A549 (cell line): ENCODE measurements around the gene RPS21. TPM values are rescaled to one million over a fixed set of nuclear protein-coding genes. Genes with fewer than 3 reads are reported as not detected.

Experiments used
- ATAC-seq, 2 experiments: fragments of 200-7000 bp in 1 of 2; fragments of >200 bp in 1 of 2; cut with Nextera tagmentation in 1 of 2; cut with Tn5 transposase in 1 of 2; 3 replicates each; pipeline versions ENCODE4 v1.8.0 to v1.9.1; 2018 to 2020; ENCODE audit warnings: mild to moderate bottlenecking in 1 of 2, moderate library complexity in 1 of 2
- CTCF ChIA-PET: fragments of 300-600 bp; sonication (Branson Sonifier 250); formaldehyde crosslinking; extraction: SDS; loops from one replicate; lab custom pipeline; 2021; ENCODE audit warnings: antibody characterized with exemption, inconsistent platforms; lab: Yijun Ruan, JAX
- POLR2A ChIA-PET: fragments of 350-600 bp; formaldehyde crosslinking; extraction: SDS; loops from one replicate; lab custom pipeline; 2021; ENCODE audit warnings: antibody characterized with exemption, inconsistent platforms; lab: Yijun Ruan, JAX
- DNase-seq, 2 experiments: peaks; one replicate each; pipeline versions ENCODE4 v3.0.0 to v3.0.0-alpha.2; 2011 to 2016; ENCODE audit warnings: low read depth in 1 of 2, low spot score in 1 of 2
- FAIRE-seq: peaks from 2 replicates; lab custom pipeline; 2011; peaks lifted over from hg19 to GRCh38; lab: Jason Lieb, UNC
- H3K27ac ChIP-seq, 2 experiments: fragments of >200 bp; sonication (Bioruptor Twin); formaldehyde crosslinking; 3 replicates each; pipeline ENCODE4 v1.5.1; 2016 to 2017
- H3K4me1 ChIP-seq: fragments of >200 bp; sonication (Bioruptor Twin); formaldehyde crosslinking; 3 replicates; pipeline ENCODE4 v1.6.1; 2016
- H3K4me2 ChIP-seq: fragments of >200 bp; sonication (Bioruptor Twin); formaldehyde crosslinking; 3 replicates; pipeline ENCODE4 v1.6.1; 2016
- H3K4me3 ChIP-seq: fragments of >200 bp; sonication (Bioruptor Twin); formaldehyde crosslinking; 3 replicates; pipeline ENCODE4 v1.5.1; 2016
- H3K9me3 ChIP-seq: fragments of >200 bp; sonication (Bioruptor Twin); formaldehyde crosslinking; 3 replicates; pipeline ENCODE4 v1.6.1; 2016
- BHLHE40 ChIP-seq: IDR thresholded peaks from 2 replicates; pipeline ENCODE4 v1.6.1; 2012; ENCODE audit warnings: low read depth, low read length, inconsistent platforms
- CBX8 ChIP-seq: fragments of 200-600 bp; sonication (generic); IDR thresholded peaks from 2 replicates; pipeline ENCODE4 v1.6.1; 2016
- CEBPB ChIP-seq, 2 experiments: fragments of >200 bp in 1 of 2; sonication (Bioruptor Twin) in 1 of 2; formaldehyde crosslinking in 1 of 2; IDR thresholded peaks; 2 replicates each; pipeline ENCODE4 v1.6.1; 2012 to 2016
- EHF ChIP-seq: fragments of 250-450 bp; sonication (Bioruptor Pico); IDR thresholded peaks from 2 replicates; pipeline ENCODE4 v1.5.0; 2020; ENCODE audit warnings: mild to moderate bottlenecking
- EP300 ChIP-seq, 2 experiments: fragments of >200 bp; sonication (Bioruptor Twin); formaldehyde crosslinking; IDR thresholded peaks; 2 replicates in 1 of 2; 3 replicates in 1 of 2; pipeline ENCODE4 v1.6.1; 2016 to 2017
- GATA3 ChIP-seq: IDR thresholded peaks from 2 replicates; pipeline ENCODE4 v1.6.1; 2012; ENCODE audit warnings: borderline replicate concordance
- HEYL ChIP-seq: fragments of 250-450 bp; sonication (Bioruptor Pico); IDR thresholded peaks from 2 replicates; pipeline ENCODE4 v1.8.0; 2021; ENCODE audit warnings: mild to moderate bottlenecking, moderate library complexity
- KDM1A ChIP-seq: fragments of 200-600 bp; sonication (generic); IDR thresholded peaks from 2 replicates; pipeline ENCODE4 v1.6.1; 2016; ENCODE audit warnings: low read depth, mild to moderate bottlenecking
- MAFK ChIP-seq: fragments of 450-650 bp; IDR thresholded peaks from 2 replicates; pipeline ENCODE4 v1.6.1; 2014; ENCODE audit not compliant: partially characterized antibody
- MAZ ChIP-seq: fragments of 150-350 bp; IDR thresholded peaks from 2 replicates; pipeline ENCODE4 v1.6.1; 2014; ENCODE audit warnings: antibody characterized with exemption, low read depth, low read length, borderline replicate concordance
- NPAS2 ChIP-seq: fragments of 250-450 bp; sonication (Bioruptor Pico); IDR thresholded peaks from 2 replicates; pipeline ENCODE4 v1.8.0; 2022; ENCODE audit warnings: mild to moderate bottlenecking, moderate library complexity, borderline replicate concordance
- POLR2A ChIP-seq: IDR thresholded peaks from 2 replicates; pipeline ENCODE4 v1.6.1; 2012; ENCODE audit warnings: mild to moderate bottlenecking, low read length
- RCOR1 ChIP-seq: fragments of 150-350 bp; IDR thresholded peaks from 2 replicates; pipeline ENCODE4 v1.6.1; 2014; ENCODE audit warnings: antibody characterized with exemption, low read length, low read depth
- TP53 ChIP-seq: fragments of 250-450 bp; sonication (Bioruptor Pico); IDR thresholded peaks from 2 replicates; pipeline ENCODE4 v1.5.0; 2021; ENCODE audit warnings: mild to moderate bottlenecking, moderate library complexity
- ZSCAN20 ChIP-seq: fragments of 250-450 bp; sonication (Bioruptor Pico); IDR thresholded peaks from 2 replicates; pipeline ENCODE4 v1.8.0; 2022; ENCODE audit warnings: mild to moderate bottlenecking, moderate library complexity
- WGBS: methylation state at CpG from one replicate; pipeline ENCODE4 v1.1.6; 2017; ENCODE audit errors: missing lambda C conversion rate; 5-methylcytosine and 5-hydroxymethylcytosine counted together
- polyA plus RNA-seq, 4 experiments: library from polyadenylated mRNA; depleted of rRNA in 3 of 4; stranded (reverse); fragments of >200 nt; fragmentation: RNase III in 1 of 4; extraction: RNeasy Plus Mini Kit Qiagen cat#74134 plus additional on column Dnase treatment in 1 of 4; gene quantifications; 2 replicates in 3 of 4; 3 replicates in 1 of 4; pipeline ENCODE4 v1.2.3, GENCODE V29; 2011 to 2017
- TF ChIP-seq, protein P1 (sequence below): IDR thresholded peaks from 2 replicates; pipeline ENCODE4 v1.6.1; 2012
- TF ChIP-seq, protein P2 (sequence below): fragments of 250-450 bp; sonication (Bioruptor Pico); IDR thresholded peaks from 2 replicates; pipeline ENCODE4 v1.5.0; 2021; ENCODE audit warnings: mild to moderate bottlenecking, moderate library complexity, borderline replicate concordance
- TF ChIP-seq, protein P3 (sequence below): fragments of >200 bp; sonication (Bioruptor Twin); formaldehyde crosslinking; IDR thresholded peaks from 2 replicates; pipeline ENCODE4 v1.6.1; 2016
- TF ChIP-seq, protein P4 (sequence below): fragments of >200 bp; sonication (Bioruptor Twin); formaldehyde crosslinking; IDR thresholded peaks from 3 replicates; pipeline ENCODE4 v1.5.1; 2016
- TF ChIP-seq, protein P5 (sequence below): fragments of >200 bp; sonication (Bioruptor Twin); formaldehyde crosslinking; IDR thresholded peaks from 3 replicates; pipeline ENCODE4 v1.6.1; 2016

RPS21 gene
- polyA plus RNA-seq, 2 of the 4 experiments (the other 2 are of a cell fraction): 2,862 to 4,026 TPM

DNA sequence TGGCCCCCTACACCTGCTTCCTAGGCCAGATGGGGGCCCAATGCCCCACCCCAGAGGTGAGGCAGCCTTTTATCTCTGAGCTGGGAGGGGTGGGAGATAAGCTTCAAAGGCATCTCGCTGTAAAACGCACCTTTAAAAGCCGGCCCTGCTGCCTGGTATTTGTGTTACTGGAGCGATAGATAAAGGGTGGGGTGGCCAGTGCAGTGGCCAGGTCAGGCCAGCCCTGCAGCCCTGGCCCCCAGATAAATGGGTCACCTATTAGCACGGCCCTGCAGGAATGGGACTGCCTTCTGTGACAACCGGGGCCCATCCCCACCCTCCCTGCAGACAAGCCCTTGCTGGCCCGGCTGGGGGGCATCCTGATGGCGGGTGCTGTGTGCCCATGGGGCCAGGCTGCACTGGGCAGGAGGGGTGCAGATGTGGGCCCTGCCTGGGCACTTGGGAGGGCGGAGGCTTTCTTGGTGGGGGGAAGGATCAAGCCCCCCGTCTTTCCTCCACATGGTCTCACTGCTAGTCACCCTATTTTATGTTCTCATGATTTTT lies 43.5 kb downstream of the RPS21 start:
- Histone ChIP-seq H3K4me1 (no peaks in the 10 kb centered on the region), H3K4me3 (no peak overlapping the region), H3K9me3 (no peaks in the 10 kb centered on the region), H3K27ac (no peak overlapping the region), H3K4me2 (no peak overlapping the region)
- ATAC-seq (no peak), FAIRE-seq (no peak), DNase-seq (no peak)
- TF ChIP-seq MAZ: no peak
- TF ChIP-seq, protein P1, sequence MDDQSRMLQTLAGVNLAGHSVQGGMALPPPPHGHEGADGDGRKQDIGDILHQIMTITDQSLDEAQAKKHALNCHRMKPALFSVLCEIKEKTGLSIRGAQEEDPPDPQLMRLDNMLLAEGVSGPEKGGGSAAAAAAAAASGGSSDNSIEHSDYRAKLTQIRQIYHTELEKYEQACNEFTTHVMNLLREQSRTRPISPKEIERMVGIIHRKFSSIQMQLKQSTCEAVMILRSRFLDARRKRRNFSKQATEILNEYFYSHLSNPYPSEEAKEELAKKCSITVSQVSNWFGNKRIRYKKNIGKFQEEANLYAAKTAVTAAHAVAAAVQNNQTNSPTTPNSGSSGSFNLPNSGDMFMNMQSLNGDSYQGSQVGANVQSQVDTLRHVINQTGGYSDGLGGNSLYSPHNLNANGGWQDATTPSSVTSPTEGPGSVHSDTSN: no peak
- no peak for TF ChIP-seq EP300 (IDR thresholded peaks at IDR 0.05)
- whole genome bisulfite sequencing: 51% methylated on average over 6 of the region's 10 CpGs
- ChIA-PET CTCF (interaction anchor here (1.3 to 3.0 kb wide), 2 partner anchors 19 to 20 kb away, joined by 4 to 14 read pairs; no protein-coding TSS in a partner anchor), POLR2A (no interaction called here)

DNA sequence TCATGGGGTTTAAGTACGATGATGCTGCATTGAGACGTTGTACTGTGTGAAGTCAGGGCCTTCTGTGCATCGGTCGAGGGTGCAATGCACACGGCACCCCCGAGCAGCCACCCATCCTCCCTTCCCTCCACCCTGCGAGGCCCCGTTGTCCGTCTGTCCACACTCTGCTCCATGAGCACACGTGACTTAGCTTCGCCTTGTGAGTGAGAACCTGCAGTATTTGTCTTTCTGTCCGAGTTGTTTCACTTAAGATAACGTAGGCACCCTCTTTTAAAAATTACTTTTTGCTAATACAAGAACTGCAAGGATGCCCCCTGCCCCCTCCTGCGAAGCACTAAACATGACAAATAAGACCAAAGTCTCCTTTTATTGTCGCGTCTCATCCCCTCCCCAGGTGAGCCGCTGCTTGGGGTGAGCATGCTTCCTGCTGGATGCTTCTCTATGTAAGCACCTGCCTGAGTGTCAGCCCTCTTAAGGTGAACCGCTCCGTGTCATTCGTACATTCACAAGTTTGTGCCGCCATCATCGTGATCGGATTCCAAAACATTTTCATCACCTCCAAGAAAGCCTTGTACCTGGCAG lies 44.1 kb downstream of the RPS21 start:
- TF ChIP-seq TP53 (no peak), MAFK (no peak), NPAS2 (no peak), EHF (CRISPR knock-in tag) (no peak), MAZ (no peak), RCOR1 (no peak), HEYL (no peak), ZSCAN20 (CRISPR knock-in tag) (no peak), CEBPB (IDR thresholded peaks at IDR 0.05) (no peak), BHLHE40 (no peak), POLR2A (no peak), CBX8 (no peak), KDM1A (no peak), GATA3 (no peak)
- TF ChIP-seq, protein P2, sequence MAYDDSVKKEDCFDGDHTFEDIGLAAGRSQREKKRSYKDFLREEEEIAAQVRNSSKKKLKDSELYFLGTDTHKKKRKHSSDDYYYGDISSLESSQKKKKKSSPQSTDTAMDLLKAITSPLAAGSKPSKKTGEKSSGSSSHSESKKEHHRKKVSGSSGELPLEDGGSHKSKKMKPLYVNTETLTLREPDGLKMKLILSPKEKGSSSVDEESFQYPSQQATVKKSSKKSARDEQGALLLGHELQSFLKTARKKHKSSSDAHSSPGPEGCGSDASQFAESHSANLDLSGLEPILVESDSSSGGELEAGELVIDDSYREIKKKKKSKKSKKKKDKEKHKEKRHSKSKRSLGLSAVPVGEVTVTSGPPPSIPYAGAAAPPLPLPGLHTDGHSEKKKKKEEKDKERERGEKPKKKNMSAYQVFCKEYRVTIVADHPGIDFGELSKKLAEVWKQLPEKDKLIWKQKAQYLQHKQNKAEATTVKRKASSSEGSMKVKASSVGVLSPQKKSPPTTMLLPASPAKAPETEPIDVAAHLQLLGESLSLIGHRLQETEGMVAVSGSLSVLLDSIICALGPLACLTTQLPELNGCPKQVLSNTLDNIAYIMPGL (CRISPR knock-in tag): no peak
- TF ChIP-seq, protein P3, sequence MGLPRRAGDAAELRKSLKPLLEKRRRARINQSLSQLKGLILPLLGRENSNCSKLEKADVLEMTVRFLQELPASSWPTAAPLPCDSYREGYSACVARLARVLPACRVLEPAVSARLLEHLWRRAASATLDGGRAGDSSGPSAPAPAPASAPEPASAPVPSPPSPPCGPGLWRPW: no peak
- TF ChIP-seq, protein P4, sequence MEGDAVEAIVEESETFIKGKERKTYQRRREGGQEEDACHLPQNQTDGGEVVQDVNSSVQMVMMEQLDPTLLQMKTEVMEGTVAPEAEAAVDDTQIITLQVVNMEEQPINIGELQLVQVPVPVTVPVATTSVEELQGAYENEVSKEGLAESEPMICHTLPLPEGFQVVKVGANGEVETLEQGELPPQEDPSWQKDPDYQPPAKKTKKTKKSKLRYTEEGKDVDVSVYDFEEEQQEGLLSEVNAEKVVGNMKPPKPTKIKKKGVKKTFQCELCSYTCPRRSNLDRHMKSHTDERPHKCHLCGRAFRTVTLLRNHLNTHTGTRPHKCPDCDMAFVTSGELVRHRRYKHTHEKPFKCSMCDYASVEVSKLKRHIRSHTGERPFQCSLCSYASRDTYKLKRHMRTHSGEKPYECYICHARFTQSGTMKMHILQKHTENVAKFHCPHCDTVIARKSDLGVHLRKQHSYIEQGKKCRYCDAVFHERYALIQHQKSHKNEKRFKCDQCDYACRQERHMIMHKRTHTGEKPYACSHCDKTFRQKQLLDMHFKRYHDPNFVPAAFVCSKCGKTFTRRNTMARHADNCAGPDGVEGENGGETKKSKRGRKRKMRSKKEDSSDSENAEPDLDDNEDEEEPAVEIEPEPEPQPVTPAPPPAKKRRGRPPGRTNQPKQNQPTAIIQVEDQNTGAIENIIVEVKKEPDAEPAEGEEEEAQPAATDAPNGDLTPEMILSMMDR: no peak
- TF ChIP-seq, protein P5, sequence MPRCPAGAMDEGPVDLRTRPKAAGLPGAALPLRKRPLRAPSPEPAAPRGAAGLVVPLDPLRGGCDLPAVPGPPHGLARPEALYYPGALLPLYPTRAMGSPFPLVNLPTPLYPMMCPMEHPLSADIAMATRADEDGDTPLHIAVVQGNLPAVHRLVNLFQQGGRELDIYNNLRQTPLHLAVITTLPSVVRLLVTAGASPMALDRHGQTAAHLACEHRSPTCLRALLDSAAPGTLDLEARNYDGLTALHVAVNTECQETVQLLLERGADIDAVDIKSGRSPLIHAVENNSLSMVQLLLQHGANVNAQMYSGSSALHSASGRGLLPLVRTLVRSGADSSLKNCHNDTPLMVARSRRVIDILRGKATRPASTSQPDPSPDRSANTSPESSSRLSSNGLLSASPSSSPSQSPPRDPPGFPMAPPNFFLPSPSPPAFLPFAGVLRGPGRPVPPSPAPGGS: no peak
- TF ChIP-seq, protein P1: no peak
- no peak for DNase-seq
- no peak for ATAC-seq
- CTCF ChIA-PET: interaction anchor here (1.3 to 3.0 kb wide), 2 partner anchors 19 to 20 kb away, joined by 4 to 14 read pairs; no protein-coding TSS in a partner anchor
- H3K9me3 ChIP-seq: no peaks in the 10 kb centered on the region; the same call in 2 of the 3 replicates
- 61% methylated on average over 23 of the region's 23 CpGs for WGBS
- POLR2A ChIA-PET: no interaction called here
- no peak overlapping the region for H3K4me3 ChIP-seq
- H3K4me1 ChIP-seq: no peaks in the 10 kb centered on the region
- H3K27ac ChIP-seq: no peak overlapping the region
- no peak for FAIRE-seq
- H3K4me2 ChIP-seq: no peak overlapping the region
